C4-2B (cell line): ENCODE results near the gene CNTROB.

Experiments used
- H3K27ac ChIP-seq: fragments of 450-650 bp; 2 replicates; pipeline ENCODE4 v1.5.1; 2017
- ZFX ChIP-seq: fragments of 450-650 bp; IDR thresholded peaks from 2 replicates; pipeline ENCODE4 v1.6.1; 2017
- TF ChIP-seq, protein P1 (sequence below): fragments of 450-650 bp; conservative IDR thresholded peaks from 2 replicates; pipeline ENCODE4 v1.5.1; 2017; ENCODE audit warnings: mild to moderate bottlenecking

CNTROB gene

GRCh38 chr17:7931709-7932482, at the start of gene CNTROB, which contains the start of gene TRAPPC1:
Gene CNTROB (plus strand): TSS chr17:7932206. CDS start chr17:7933080, 874 bp downstream.
Gene TRAPPC1 (minus strand): TSS chr17:7931946. CDS start chr17:7931829, 117 bp downstream.
- TF ChIP-seq, protein P1, sequence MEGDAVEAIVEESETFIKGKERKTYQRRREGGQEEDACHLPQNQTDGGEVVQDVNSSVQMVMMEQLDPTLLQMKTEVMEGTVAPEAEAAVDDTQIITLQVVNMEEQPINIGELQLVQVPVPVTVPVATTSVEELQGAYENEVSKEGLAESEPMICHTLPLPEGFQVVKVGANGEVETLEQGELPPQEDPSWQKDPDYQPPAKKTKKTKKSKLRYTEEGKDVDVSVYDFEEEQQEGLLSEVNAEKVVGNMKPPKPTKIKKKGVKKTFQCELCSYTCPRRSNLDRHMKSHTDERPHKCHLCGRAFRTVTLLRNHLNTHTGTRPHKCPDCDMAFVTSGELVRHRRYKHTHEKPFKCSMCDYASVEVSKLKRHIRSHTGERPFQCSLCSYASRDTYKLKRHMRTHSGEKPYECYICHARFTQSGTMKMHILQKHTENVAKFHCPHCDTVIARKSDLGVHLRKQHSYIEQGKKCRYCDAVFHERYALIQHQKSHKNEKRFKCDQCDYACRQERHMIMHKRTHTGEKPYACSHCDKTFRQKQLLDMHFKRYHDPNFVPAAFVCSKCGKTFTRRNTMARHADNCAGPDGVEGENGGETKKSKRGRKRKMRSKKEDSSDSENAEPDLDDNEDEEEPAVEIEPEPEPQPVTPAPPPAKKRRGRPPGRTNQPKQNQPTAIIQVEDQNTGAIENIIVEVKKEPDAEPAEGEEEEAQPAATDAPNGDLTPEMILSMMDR: no peak
- TF ChIP-seq ZFX: no peak
- peak within 1 kb of the TSS; percentile 86 for H3K27ac ChIP-seq

GRCh38 chr17:7882629-7883028, 49.4 kb upstream of the CNTROB start:
- TF ChIP-seq, protein P1: no peak
- TF ChIP-seq ZFX: no peak
- no peak overlapping the region for H3K27ac ChIP-seq

DNA sequence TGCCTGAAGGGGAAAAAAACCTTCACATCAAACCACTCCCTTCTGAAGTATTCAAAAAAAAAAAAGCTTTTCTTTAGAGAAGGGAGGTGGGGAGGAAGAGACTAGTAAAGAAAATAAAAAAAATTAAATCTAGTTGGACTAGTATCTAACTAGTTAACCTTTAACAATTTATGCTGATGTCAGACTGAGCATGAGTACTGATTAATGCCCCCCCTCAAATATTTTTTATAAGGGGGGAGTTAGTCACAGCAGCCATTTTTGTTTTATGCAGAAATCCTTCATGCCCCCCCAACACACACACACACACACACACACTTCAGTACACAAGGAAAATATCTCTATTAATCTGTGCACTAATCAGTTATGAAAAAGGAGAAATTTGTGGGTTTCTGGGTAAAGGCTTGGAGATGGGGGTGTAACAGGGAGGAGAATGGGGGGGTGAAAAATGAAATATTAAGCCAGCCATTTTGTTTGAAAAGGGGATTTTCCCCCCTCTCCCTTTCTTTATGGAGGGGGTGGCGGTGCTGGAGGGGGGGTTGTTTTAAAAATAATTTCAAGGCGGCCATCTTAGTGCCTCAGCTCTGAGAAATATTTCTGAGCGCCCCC, 48.1 kb upstream of the CNTROB start:
- TF ChIP-seq, protein P1: no peak
- no peak for TF ChIP-seq ZFX
- H3K27ac ChIP-seq: no peak overlapping the region

- H3K27ac ChIP-seq: peak overlapping the region; percentile 100
- TF ChIP-seq, protein P1: no peak
- peak; percentile 59; the same call in 1 of the 2 replicates for TF ChIP-seq ZFX
Measured at GRCh38 chr17:7884581-7885366, 47.2 kb upstream of the CNTROB start.

DNA sequence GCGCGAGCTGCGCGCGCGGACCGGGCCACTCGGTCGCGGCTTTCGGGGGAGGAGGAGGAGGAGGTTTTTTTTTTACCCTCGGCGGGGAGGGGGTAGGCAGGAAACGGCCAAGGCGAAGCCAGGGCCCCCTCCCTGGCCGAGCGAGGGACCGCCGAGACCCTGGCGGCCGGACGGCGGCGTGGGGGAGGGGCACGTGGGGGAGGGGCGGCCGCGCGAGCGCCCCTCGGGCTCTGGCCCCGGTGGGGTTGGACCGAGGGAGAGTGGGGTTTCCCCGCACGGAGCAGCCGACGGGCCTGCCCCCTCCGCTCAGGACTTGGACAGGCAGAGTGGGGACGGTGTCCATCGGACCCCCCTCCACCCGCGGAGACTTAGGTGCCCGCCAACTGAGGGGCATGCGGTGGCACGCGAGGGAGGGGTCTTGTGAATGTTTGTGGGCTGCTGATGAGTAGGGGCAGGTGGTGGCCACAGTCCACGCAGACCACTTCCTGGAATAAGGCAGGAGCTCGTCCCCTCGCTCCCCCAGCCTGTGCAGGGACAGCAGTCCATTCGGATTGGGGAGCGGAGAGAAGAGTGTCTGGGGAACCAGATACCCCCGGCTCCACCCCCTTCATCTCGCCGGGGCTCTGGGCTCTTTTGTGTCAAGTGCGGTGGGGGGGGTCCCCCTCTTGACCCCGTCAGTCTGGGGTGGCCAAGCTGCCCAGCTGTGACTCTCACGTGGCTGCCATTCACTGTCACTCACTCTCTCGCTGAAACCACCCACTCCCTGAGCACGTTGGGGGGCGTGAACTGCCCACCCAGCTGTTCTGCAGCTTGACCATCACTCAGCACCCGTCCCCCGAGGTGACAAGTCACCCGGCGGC, 46.4 kb upstream of the CNTROB start:
- peak overlapping the region; percentile 100 for H3K27ac ChIP-seq

More for the DNA sequence above, 46.4 kb upstream of the CNTROB start:
- TF ChIP-seq ZFX: no peak
- TF ChIP-seq, protein P1: no peak
